ENCODE data around the gene NCMAP.

Gene NCMAP

GRCh38 chr1:24606621-24607020 lies 50.7 kb downstream of the NCMAP start:
- TF ChIP-seq POLR2AphosphoS5 (IDR thresholded peaks at IDR 0.05; ENCODE audit: low read depth, low read length), result no peak

GRCh38 chr1:24609949-24610517 lies 54.1 kb downstream of the NCMAP start:
- no peak for TF ChIP-seq POLR2AphosphoS5 (IDR thresholded peaks at IDR 0.05; ENCODE audit: low read depth, low read length)

GRCh38 chr1:24619376-24619775 lies 63.5 kb downstream of the NCMAP start:
- TF ChIP-seq TAF1 (IDR thresholded peaks at IDR 0.05; ENCODE audit: borderline replicate concordance, insufficient read depth, low read length) (no peak), REST (IDR thresholded peaks at IDR 0.05; ENCODE audit: insufficient read depth in 1 of 2, low read depth in 2 of 2, low read length in 2 of 2) (no peak), SIN3A (IDR thresholded peaks at IDR 0.05; ENCODE audit: borderline replicate concordance, insufficient read depth, low read length) (no peak), FOXP2 (optimal IDR thresholded peaks at IDR 0.05; ENCODE audit: borderline replicate concordance, extremely low read depth, extremely low read length, insufficient read depth) (no peak)

- TF ChIP-seq SIN3A (IDR thresholded peaks at IDR 0.05; ENCODE audit: borderline replicate concordance, insufficient read depth, low read length) (no peak), FOXP2 (optimal IDR thresholded peaks at IDR 0.05; ENCODE audit: borderline replicate concordance, extremely low read depth, extremely low read length, insufficient read depth) (no peak), POLR2AphosphoS5 (IDR thresholded peaks at IDR 0.05; ENCODE audit: low read depth, low read length) (no peak), REST (IDR thresholded peaks at IDR 0.05; ENCODE audit: insufficient read depth in 1 of 2, low read depth in 2 of 2, low read length in 2 of 2) (no peak), TAF1 (IDR thresholded peaks at IDR 0.05; ENCODE audit: borderline replicate concordance, insufficient read depth, low read length) (no peak)
Measured at GRCh38 chr1:24620678-24621077, 64.8 kb downstream of the NCMAP start.

- TF ChIP-seq POLR2AphosphoS5 (IDR thresholded peaks at IDR 0.05; ENCODE audit: low read depth, low read length) (no peak), SIN3A (IDR thresholded peaks at IDR 0.05; ENCODE audit: borderline replicate concordance, insufficient read depth, low read length) (no peak), FOXP2 (optimal IDR thresholded peaks at IDR 0.05; ENCODE audit: borderline replicate concordance, extremely low read depth, extremely low read length, insufficient read depth) (no peak), REST (IDR thresholded peaks at IDR 0.05; ENCODE audit: insufficient read depth in 1 of 2, low read depth in 2 of 2, low read length in 2 of 2) (no peak), TAF1 (IDR thresholded peaks at IDR 0.05; ENCODE audit: borderline replicate concordance, insufficient read depth, low read length) (no peak)
Measured at GRCh38 chr1:24621121-24621520, 65.2 kb downstream of the NCMAP start.

- TF ChIP-seq POLR2AphosphoS5 (IDR thresholded peaks at IDR 0.05; ENCODE audit: low read depth, low read length), result no peak
- TF ChIP-seq FOXP2 (optimal IDR thresholded peaks at IDR 0.05; ENCODE audit: borderline replicate concordance, extremely low read depth, extremely low read length, insufficient read depth), result no peak
- TF ChIP-seq TAF1 (IDR thresholded peaks at IDR 0.05; ENCODE audit: borderline replicate concordance, insufficient read depth, low read length), result no peak
- no peak for TF ChIP-seq SIN3A (IDR thresholded peaks at IDR 0.05; ENCODE audit: borderline replicate concordance, insufficient read depth, low read length)
- no peak for TF ChIP-seq REST (IDR thresholded peaks at IDR 0.05; ENCODE audit: insufficient read depth in 1 of 2, low read depth in 2 of 2, low read length in 2 of 2)
Measured at GRCh38 chr1:24622218-24622617, 66.3 kb downstream of the NCMAP start.

Data from PFSK-1 (cell line).